MCF 10A (cell line): ENCODE data around the gene PTPN4. TPM values are rescaled to one million over a fixed set of nuclear protein-coding genes. Genes with fewer than 3 reads are reported as not detected.

Experiments
- BruUV-seq: library from RNA; stranded (reverse); fragments of 400-500 nt; replicated peaks from 2 replicates; lab custom pipeline; 2021; lab: Mats Ljungman, UMichigan
- CTCF ChIA-PET: fragments of 300-600 bp; sonication (Branson Sonifier 250); formaldehyde crosslinking; extraction: SDS; loops from one replicate; lab custom pipeline; 2021; ENCODE audit warnings: antibody characterized with exemption, inconsistent platforms; lab: Yijun Ruan, JAX
- POLR2A ChIA-PET: fragments of 300-600, 350-650 bp; sonication (Branson Sonifier 250); formaldehyde crosslinking; extraction: SDS; loops from one replicate; lab custom pipeline; 2020; ENCODE audit warnings: antibody characterized with exemption, inconsistent platforms; lab: Yijun Ruan, JAX
- DNase-seq: peaks from one replicate; pipeline ENCODE4 v3.0.0-alpha.2; 2018; ENCODE audit not compliant: unreplicated experiment
- H3K27ac Mint-ChIP-seq: one replicate; pipeline ENCODE4 v1.8.0; 2022; ENCODE audit warnings: mild to moderate bottlenecking, low read depth, mixed read lengths; ENCODE audit not compliant: unreplicated experiment
- H3K27me3 Mint-ChIP-seq: one replicate; pipeline ENCODE4 v1.8.0; 2022; ENCODE audit warnings: mixed read lengths; ENCODE audit not compliant: insufficient read depth, unreplicated experiment
- H3K36me3 Mint-ChIP-seq: one replicate; pipeline ENCODE4 v1.8.0; 2022; ENCODE audit warnings: mild to moderate bottlenecking, moderate library complexity, mixed read lengths; ENCODE audit not compliant: insufficient read depth, unreplicated experiment
- H3K4me1 Mint-ChIP-seq: one replicate; pipeline ENCODE4 v1.8.0; 2022; ENCODE audit warnings: mixed read lengths; ENCODE audit not compliant: insufficient read depth, unreplicated experiment
- H3K4me3 Mint-ChIP-seq: one replicate; pipeline ENCODE4 v1.8.0; 2022; ENCODE audit warnings: mild to moderate bottlenecking, moderate library complexity, mixed read lengths; ENCODE audit not compliant: unreplicated experiment
- H3K9me3 Mint-ChIP-seq: one replicate; pipeline ENCODE4 v1.8.0; 2022; ENCODE audit warnings: mixed read lengths; ENCODE audit not compliant: unreplicated experiment
- intact Hi-C: fragments of 100-400 bp; cut with micrococcal nuclease; formaldehyde crosslinking; loops from 2 replicates; pipeline ENCODE4 v1.14.1; 2022
- total RNA-seq: library from RNA; stranded (reverse); gene quantifications from 2 replicates; pipeline ENCODE4 v1.2.3, GENCODE V29; 2022
- TF ChIP-seq, protein P1 (sequence below): fragments of 200-600 bp; IDR thresholded peaks from one replicate; pipeline ENCODE4 v1.8.0; 2022; ENCODE audit warnings: antibody characterized with exemption, mild to moderate bottlenecking; ENCODE audit not compliant: unreplicated experiment

PTPN4 gene
- total RNA-seq, 1 experiment from 2014 or later: 21.1 TPM

DNA sequence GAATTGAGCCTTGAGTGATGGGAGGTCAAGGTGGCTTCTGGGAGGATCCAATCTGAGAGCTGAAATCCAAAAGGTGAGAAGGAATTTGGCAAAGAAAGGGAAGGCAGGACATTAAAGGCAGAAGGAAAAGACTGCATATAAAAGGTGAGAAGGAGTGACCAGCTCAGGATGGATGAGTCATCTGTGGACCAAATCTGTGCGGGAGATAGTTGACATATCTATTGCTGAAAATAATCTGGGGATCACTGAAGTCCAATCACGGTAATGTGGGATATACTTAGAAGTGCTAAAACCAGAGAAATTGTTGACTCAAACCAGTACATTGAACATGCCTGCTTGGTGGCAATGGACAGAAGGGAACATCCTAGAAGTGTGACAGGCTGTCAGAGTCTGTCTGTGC lies 8.0 kb upstream of the PTPN4 start:
- intact Hi-C loops: loop anchor here (2.0 kb wide), 1 partner anchor 423 kb away; no protein-coding TSS in a partner anchor

DNA sequence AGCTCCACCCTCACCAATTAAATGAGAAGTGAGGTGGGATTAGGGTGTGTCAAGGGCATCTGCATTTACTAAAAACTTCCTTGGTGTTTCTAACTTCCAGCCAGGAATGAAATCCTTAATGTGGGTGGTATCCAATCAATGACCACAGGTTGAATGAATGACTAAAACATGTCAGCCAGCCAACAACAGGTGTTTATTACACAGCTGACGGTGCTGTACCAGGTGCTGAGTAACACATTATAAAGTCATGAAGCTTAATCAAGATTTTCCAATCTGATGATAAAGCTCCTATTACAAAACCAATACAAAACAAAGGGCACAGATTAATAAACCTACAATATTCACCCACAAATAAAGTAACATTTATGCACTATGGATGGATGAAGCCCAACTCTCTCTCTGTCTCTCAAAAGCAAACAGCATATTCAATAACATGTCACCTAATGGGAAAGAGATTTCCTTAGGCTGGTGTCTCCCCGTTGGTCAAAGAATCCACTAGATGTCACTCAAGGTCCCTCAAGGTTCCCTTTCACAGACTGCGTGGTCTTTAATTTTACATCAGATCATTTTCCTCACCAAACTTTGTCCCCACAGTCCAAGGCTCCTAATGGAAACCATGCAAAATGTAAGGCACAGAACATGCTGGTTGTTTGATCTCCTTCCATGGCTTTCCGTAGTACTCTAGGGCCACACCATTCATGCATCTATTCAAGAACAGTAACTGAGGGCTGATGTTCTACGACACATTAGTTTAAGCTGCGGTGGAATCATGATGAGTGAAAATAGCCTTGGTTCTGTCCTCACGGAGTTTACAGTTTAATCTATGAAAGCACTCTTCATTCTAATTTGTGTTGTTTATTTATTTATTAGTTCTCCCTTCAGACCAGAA lies 6.4 kb upstream of the PTPN4 start:
- no peak overlapping the region for H3K4me3 Mint-ChIP-seq
- no peaks in the 10 kb centered on the region for H3K9me3 Mint-ChIP-seq
- TF ChIP-seq, protein P1, sequence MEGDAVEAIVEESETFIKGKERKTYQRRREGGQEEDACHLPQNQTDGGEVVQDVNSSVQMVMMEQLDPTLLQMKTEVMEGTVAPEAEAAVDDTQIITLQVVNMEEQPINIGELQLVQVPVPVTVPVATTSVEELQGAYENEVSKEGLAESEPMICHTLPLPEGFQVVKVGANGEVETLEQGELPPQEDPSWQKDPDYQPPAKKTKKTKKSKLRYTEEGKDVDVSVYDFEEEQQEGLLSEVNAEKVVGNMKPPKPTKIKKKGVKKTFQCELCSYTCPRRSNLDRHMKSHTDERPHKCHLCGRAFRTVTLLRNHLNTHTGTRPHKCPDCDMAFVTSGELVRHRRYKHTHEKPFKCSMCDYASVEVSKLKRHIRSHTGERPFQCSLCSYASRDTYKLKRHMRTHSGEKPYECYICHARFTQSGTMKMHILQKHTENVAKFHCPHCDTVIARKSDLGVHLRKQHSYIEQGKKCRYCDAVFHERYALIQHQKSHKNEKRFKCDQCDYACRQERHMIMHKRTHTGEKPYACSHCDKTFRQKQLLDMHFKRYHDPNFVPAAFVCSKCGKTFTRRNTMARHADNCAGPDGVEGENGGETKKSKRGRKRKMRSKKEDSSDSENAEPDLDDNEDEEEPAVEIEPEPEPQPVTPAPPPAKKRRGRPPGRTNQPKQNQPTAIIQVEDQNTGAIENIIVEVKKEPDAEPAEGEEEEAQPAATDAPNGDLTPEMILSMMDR: peak; percentile 47
- DNase-seq: peak; percentile 61
- BruUV-seq: no TSS peak
- CTCF ChIA-PET: interaction anchor here (0.6 to 5.0 kb wide), 26 partner anchors 11 to 547 kb away, joined by 3 to 37 read pairs (median 3); no protein-coding TSS in a partner anchor
- no peak overlapping the region for H3K27ac Mint-ChIP-seq
- intact Hi-C loops: loop anchor here (1.0 to 2.0 kb wide), 3 partner anchors 70 to 422 kb away; no protein-coding TSS in a partner anchor
- POLR2A ChIA-PET: interaction anchor here (0.6 to 2.2 kb wide), 8 partner anchors 19 to 423 kb away, joined by 3 to 8 read pairs (median 3); partner anchors contain the start of gene TMEM177
- no peaks in the 10 kb centered on the region for H3K27me3 Mint-ChIP-seq
- no peaks in the 10 kb centered on the region for H3K36me3 Mint-ChIP-seq
- H3K4me1 Mint-ChIP-seq: peaks cover 56% of the 10 kb centered on the region

More for the DNA sequence above, 8.0 kb upstream of the PTPN4 start:
- no peak overlapping the region for H3K4me3 Mint-ChIP-seq
- TF ChIP-seq, protein P1: no peak
- ChIA-PET CTCF (interaction anchor here (0.7 to 0.9 kb wide), 2 partner anchors 74 to 423 kb away, joined by 3 read pairs; no protein-coding TSS in a partner anchor), POLR2A (no interaction called here)
- peaks cover 62% of the 10 kb centered on the region for H3K4me1 Mint-ChIP-seq
- no TSS peak for BruUV-seq
- no peaks in the 10 kb centered on the region for H3K27me3 Mint-ChIP-seq
- H3K27ac Mint-ChIP-seq: no peak overlapping the region
- no peak for DNase-seq
- H3K9me3 Mint-ChIP-seq: no peaks in the 10 kb centered on the region
- no peaks in the 10 kb centered on the region for H3K36me3 Mint-ChIP-seq

DNA sequence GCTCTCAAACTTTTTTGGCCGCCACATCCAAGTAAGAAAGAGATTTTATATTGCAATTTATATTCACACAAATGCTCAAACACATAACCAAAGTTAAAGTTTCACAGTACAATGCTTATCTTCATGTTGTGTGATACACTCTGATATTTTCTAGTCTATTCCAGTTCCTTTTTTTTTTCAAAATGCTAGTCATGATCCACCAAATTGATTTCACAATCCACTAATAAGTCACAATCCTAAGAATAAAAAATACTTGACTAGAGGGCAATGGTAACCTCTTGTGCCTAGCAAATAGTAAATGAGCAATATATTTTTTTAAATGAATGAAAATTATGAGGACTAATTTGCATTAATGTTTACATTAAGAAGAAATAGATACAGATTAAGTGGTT lies 5.8 kb upstream of the PTPN4 start:
- Mint-ChIP-seq H3K9me3 (no peaks in the 10 kb centered on the region), H3K4me1 (peaks cover 59% of the 10 kb centered on the region), H3K27ac (no peak overlapping the region), H3K27me3 (no peaks in the 10 kb centered on the region), H3K36me3 (no peaks in the 10 kb centered on the region), H3K4me3 (no peak overlapping the region)
- TF ChIP-seq, protein P1: no peak
- ChIA-PET CTCF (interaction anchor here (0.6 to 5.0 kb wide), 18 partner anchors 12 to 547 kb away, joined by 3 to 37 read pairs (median 4); no protein-coding TSS in a partner anchor), POLR2A (interaction anchor here (0.6 to 2.2 kb wide), 5 partner anchors 69 to 423 kb away, joined by 3 to 8 read pairs (median 5); partner anchors contain the start of gene TMEM177)
- intact Hi-C loops: loop anchor here (1.0 to 2.0 kb wide), 3 partner anchors 69 to 421 kb away; no protein-coding TSS in a partner anchor
- no TSS peak for BruUV-seq
- no peak for DNase-seq

DNA sequence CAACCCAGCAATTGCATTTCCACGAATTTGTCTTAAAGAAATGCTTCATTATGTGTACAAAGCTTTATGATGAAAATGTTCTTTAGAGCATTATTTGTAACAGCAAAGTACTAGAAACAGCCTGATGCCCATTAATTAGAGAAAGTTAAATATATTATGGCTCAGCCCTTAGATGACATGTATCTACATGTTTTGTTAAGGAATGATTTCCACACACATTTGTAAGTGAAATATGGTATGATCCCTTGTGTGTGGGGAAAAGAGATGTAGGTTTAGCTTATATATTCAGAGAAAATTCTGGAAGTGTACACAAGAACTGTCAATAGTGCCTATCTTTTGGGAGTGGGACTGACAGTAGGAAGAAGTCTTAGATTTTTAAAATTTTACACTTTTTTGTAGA lies 3.8 kb upstream of the PTPN4 start:
- TF ChIP-seq, protein P1: no peak
- Mint-ChIP-seq H3K27ac (peak overlapping the region; percentile 73), H3K36me3 (peaks cover 6% of the 10 kb centered on the region), H3K4me1 (peaks cover 46% of the 10 kb centered on the region), H3K27me3 (no peaks in the 10 kb centered on the region), H3K9me3 (no peaks in the 10 kb centered on the region), H3K4me3 (no peak overlapping the region)
- intact Hi-C loops: no loop called here
- BruUV-seq: no TSS peak
- CTCF ChIA-PET: interaction anchor here (0.6 to 5.0 kb wide), 7 partner anchors 9 to 420 kb away, joined by 3 to 37 read pairs (median 6); no protein-coding TSS in a partner anchor
- no peak for DNase-seq
- POLR2A ChIA-PET: interaction anchor here (0.6 to 4.9 kb wide), 13 partner anchors 9 to 1441 kb away, joined by 3 to 26 read pairs (median 4); no protein-coding TSS in a partner anchor
